Measurements from ENCODE around the gene GEMIN7.

GEMIN7 gene

GRCh38 chr19:45121827-45122345 lies 42.8 kb downstream of the GEMIN7 start:
- Mint-ChIP-seq H3K27me3 (ENCODE audit: low read depth, poor library complexity) (peaks cover 3% of the 10 kb centered on the region), H3K4me1 (peaks cover 29% of the 10 kb centered on the region), H3K36me3 (ENCODE audit: low read depth) (no peaks in the 10 kb centered on the region), H3K27ac (no peak overlapping the region), H3K9me3 (no peaks in the 10 kb centered on the region), H3K4me3 (no peak overlapping the region)
- TF ChIP-seq CTCF (IDR thresholded peaks at IDR 0.05): no peak
- no peak for DNase-seq

GRCh38 chr19:45122832-45123231 lies 43.8 kb downstream of the GEMIN7 start:
- Mint-ChIP-seq H3K36me3 (ENCODE audit: low read depth) (no peaks in the 10 kb centered on the region), H3K27me3 (ENCODE audit: low read depth, poor library complexity) (peaks cover 3% of the 10 kb centered on the region), H3K4me1 (peaks cover 22% of the 10 kb centered on the region), H3K4me3 (no peak overlapping the region), H3K9me3 (no peaks in the 10 kb centered on the region), H3K27ac (peak overlapping the region; percentile 50)
- TF ChIP-seq CTCF (IDR thresholded peaks at IDR 0.05): no peak
- DNase-seq: no peak

- Mint-ChIP-seq H3K27ac (no peak overlapping the region), H3K36me3 (ENCODE audit: low read depth) (no peaks in the 10 kb centered on the region), H3K4me3 (no peak overlapping the region), H3K9me3 (no peaks in the 10 kb centered on the region), H3K4me1 (peaks cover 18% of the 10 kb centered on the region), H3K27me3 (ENCODE audit: low read depth, poor library complexity) (peaks cover 3% of the 10 kb centered on the region)
- no peak for TF ChIP-seq CTCF (IDR thresholded peaks at IDR 0.05)
- no peak for DNase-seq
Measured at GRCh38 chr19:45123440-45123850, 44.4 kb downstream of the GEMIN7 start.

GRCh38 chr19:45124021-45124420 lies 45.0 kb downstream of the GEMIN7 start:
- H3K27ac Mint-ChIP-seq: peak overlapping the region; percentile 92
- no peak for TF ChIP-seq CTCF (IDR thresholded peaks at IDR 0.05)

DNA sequence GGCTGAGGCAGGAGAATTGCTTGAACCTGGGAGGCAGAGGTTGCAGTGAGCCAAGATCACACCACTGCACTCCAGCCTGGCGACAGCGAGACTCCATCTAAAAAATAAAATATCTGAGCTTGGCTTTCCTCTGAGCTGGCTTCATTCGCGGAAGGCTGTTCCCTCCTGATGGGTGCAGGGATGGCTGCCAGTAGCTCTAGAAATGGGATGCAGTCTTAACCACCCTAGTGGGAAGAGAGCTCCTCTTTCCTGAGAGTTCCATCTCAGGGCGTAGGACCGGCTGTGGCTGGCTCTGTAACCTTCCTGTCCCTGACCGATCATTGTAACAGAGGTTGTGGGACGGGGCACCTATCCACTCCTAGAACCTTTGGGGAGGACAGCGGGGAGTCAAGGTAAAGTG lies 46.3 kb downstream of the GEMIN7 start:
- H3K36me3 Mint-ChIP-seq (ENCODE audit: low read depth): no peaks in the 10 kb centered on the region
- no peak for DNase-seq
- no peak for TF ChIP-seq CTCF (IDR thresholded peaks at IDR 0.05)

More at GRCh38 chr19:45124021-45124420, 45.0 kb downstream of the GEMIN7 start:
- peaks cover 18% of the 10 kb centered on the region for H3K4me1 Mint-ChIP-seq
- H3K36me3 Mint-ChIP-seq (ENCODE audit: low read depth): no peaks in the 10 kb centered on the region
- no peak overlapping the region for H3K4me3 Mint-ChIP-seq
- peaks cover 4% of the 10 kb centered on the region for H3K27me3 Mint-ChIP-seq (ENCODE audit: low read depth, poor library complexity)
- H3K9me3 Mint-ChIP-seq: no peaks in the 10 kb centered on the region
- DNase-seq: no peak

GRCh38 chr19:45125975-45126493 lies 47.0 kb downstream of the GEMIN7 start:
- Mint-ChIP-seq H3K9me3 (no peaks in the 10 kb centered on the region), H3K27ac (no peak overlapping the region), H3K4me3 (no peak overlapping the region), H3K4me1 (peaks cover 25% of the 10 kb centered on the region), H3K36me3 (ENCODE audit: low read depth) (no peaks in the 10 kb centered on the region), H3K27me3 (ENCODE audit: low read depth, poor library complexity) (peaks cover 5% of the 10 kb centered on the region)
- peak; percentile 66 for TF ChIP-seq CTCF (IDR thresholded peaks at IDR 0.05)
- DNase-seq: peak; percentile 78

More for the DNA sequence above, 46.3 kb downstream of the GEMIN7 start:
- no peak overlapping the region for H3K27ac Mint-ChIP-seq
- no peak overlapping the region for H3K4me3 Mint-ChIP-seq
- no peaks in the 10 kb centered on the region for H3K9me3 Mint-ChIP-seq
- peaks cover 5% of the 10 kb centered on the region for H3K27me3 Mint-ChIP-seq (ENCODE audit: low read depth, poor library complexity)
- H3K4me1 Mint-ChIP-seq: peaks cover 22% of the 10 kb centered on the region

All from nephron progenitor cell (in vitro differentiated cells).